Skeletal muscle tissue (tissue), 4 donors: ENCODE data around the gene GNL3. TPM values are rescaled to one million over a fixed set of nuclear protein-coding genes. Genes with fewer than 3 reads are reported as not detected.
"Not testable (repeated sequence)": the region's sequence is repeated elsewhere in the genome, so short reads cannot be mapped to it uniquely, and the experiment has no call there.

ENCODE experiments used
- H3K27ac ChIP-seq: one replicate; pipeline ENCODE4 v1.7.0; 2013; ENCODE audit warnings: mild to moderate bottlenecking, low read depth, low read length, inconsistent platforms
- H3K27me3 ChIP-seq, 3 donors: one replicate each; pipeline ENCODE4 v1.7.0; 2013; ENCODE audit warnings: low read length in 3 of 3; ENCODE audit not compliant: control insufficient read depth in 3 of 3, insufficient read depth in 3 of 3
- H3K36me3 ChIP-seq, 3 donors: one replicate each; pipeline ENCODE4 v1.7.0; 2013; ENCODE audit warnings: low read length in 3 of 3; ENCODE audit not compliant: control insufficient read depth in 3 of 3, insufficient read depth in 3 of 3
- H3K4me1 ChIP-seq, 3 donors: one replicate each; pipeline ENCODE4 v1.7.0; 2013; ENCODE audit warnings: low read length in 3 of 3, mild to moderate bottlenecking in 3 of 3; ENCODE audit not compliant: control insufficient read depth in 3 of 3, insufficient read depth in 3 of 3
- H3K4me3 ChIP-seq, 3 donors: one replicate each; pipeline ENCODE4 v1.7.0; 2013; ENCODE audit warnings: low read length in 3 of 3
- H3K9ac ChIP-seq, 3 donors: one replicate each; pipeline ENCODE4 v1.7.0; 2013; ENCODE audit warnings: low read length in 3 of 3, mild to moderate bottlenecking in 3 of 3, moderate library complexity in 2 of 3, low read depth in 1 of 3
- H3K9me3 ChIP-seq, 3 donors: one replicate each; pipeline ENCODE4 v1.7.0; 2013; ENCODE audit warnings: low read length in 3 of 3; ENCODE audit not compliant: control insufficient read depth in 3 of 3
- total RNA-seq: library from RNA; depleted of rRNA; stranded (reverse); fragments of >200 nt; gene quantifications from one replicate; pipeline ENCODE4 v1.2.3, GENCODE V29; 2014
- donor health status: Osteomylitis.

The GNL3 gene
- total RNA-seq, 1 donor from 2014 or later: 45.4 TPM

- H3K4me1 ChIP-seq: no peaks in the 10 kb centered on the region
- peaks cover 3 to 14% (median 6%) of the 10 kb centered on the region in 3 donors for H3K36me3 ChIP-seq
- H3K27ac ChIP-seq: no peak overlapping the region
- no peak overlapping the region for H3K4me3 ChIP-seq
- no peak overlapping the region for H3K9ac ChIP-seq
- H3K9me3 ChIP-seq: no peaks in the 10 kb centered on the region
- no peaks in the 10 kb centered on the region for H3K27me3 ChIP-seq
Measured at GRCh38 chr3:52714335-52715302, 28.8 kb downstream of the GNL3 start.

GRCh38 chr3:52715714-52716305 lies 30.0 kb downstream of the GNL3 start:
- no peak overlapping the region for H3K9ac ChIP-seq
- no peaks in the 10 kb centered on the region for H3K9me3 ChIP-seq
- H3K27ac ChIP-seq: no peak overlapping the region
- H3K4me3 ChIP-seq: no peak overlapping the region
- peaks cover 2 to 12% (median 3%) of the 10 kb centered on the region in 3 donors for H3K36me3 ChIP-seq
- no peaks in the 10 kb centered on the region for H3K27me3 ChIP-seq
- H3K4me1 ChIP-seq: no peaks in the 10 kb centered on the region

GRCh38 chr3:52719618-52720017 lies 33.8 kb downstream of the GNL3 start:
- Histone ChIP-seq H3K27ac (no peak overlapping the region), H3K27me3 (no peaks in the 10 kb centered on the region), H3K9me3 (no peaks in the 10 kb centered on the region), H3K4me1 (no peaks in the 10 kb centered on the region), H3K9ac (no peak overlapping the region), H3K36me3 (peaks cover 2 to 5% (median 3%) of the 10 kb centered on the region in 3 donors), H3K4me3 (no peak overlapping the region)

GRCh38 chr3:52721002-52721729 lies 35.3 kb downstream of the GNL3 start:
- Histone ChIP-seq H3K27ac (no peak overlapping the region), H3K9ac (no peak overlapping the region), H3K4me3 (no peak overlapping the region), H3K27me3 (no peaks in the 10 kb centered on the region), H3K9me3 (no peaks in the 10 kb centered on the region), H3K36me3 (peaks cover 2 to 5% (median 3%) of the 10 kb centered on the region in 3 donors), H3K4me1 (no peaks in the 10 kb centered on the region)

GRCh38 chr3:52721730-52722008 lies 35.8 kb downstream of the GNL3 start:
- H3K27me3 ChIP-seq: no peaks in the 10 kb centered on the region
- no peaks in the 10 kb centered on the region for H3K4me1 ChIP-seq
- H3K4me3 ChIP-seq: no peak overlapping the region
- no peaks in the 10 kb centered on the region for H3K9me3 ChIP-seq
- no peak overlapping the region for H3K27ac ChIP-seq
- H3K9ac ChIP-seq: no peak overlapping the region
- H3K36me3 ChIP-seq: peaks cover 2 to 5% (median 3%) of the 10 kb centered on the region in 3 donors

GRCh38 chr3:52722491-52722890 lies 36.7 kb downstream of the GNL3 start:
- Histone ChIP-seq H3K4me3 (no peak overlapping the region), H3K27ac (no peak overlapping the region), H3K27me3 (no peaks in the 10 kb centered on the region), H3K36me3 (peaks cover 2 to 5% (median 3%) of the 10 kb centered on the region in 3 donors), H3K9ac (no peak overlapping the region), H3K4me1 (no peaks in the 10 kb centered on the region), H3K9me3 (no peaks in the 10 kb centered on the region)

- Histone ChIP-seq H3K9ac (no peak overlapping the region), H3K9me3 (no peaks in the 10 kb centered on the region), H3K36me3 (peaks cover 2 to 4% (median 3%) of the 10 kb centered on the region in 3 donors), H3K4me3 (no peak overlapping the region), H3K27ac (no peak overlapping the region), H3K27me3 (no peaks in the 10 kb centered on the region), H3K4me1 (no peaks in the 10 kb centered on the region)
Measured at GRCh38 chr3:52723935-52724334, 38.1 kb downstream of the GNL3 start.

GRCh38 chr3:52724511-52724910 lies 38.7 kb downstream of the GNL3 start:
- Histone ChIP-seq H3K36me3 (peaks cover 0 to 3% (median 0%) of the 10 kb centered on the region in 3 donors), H3K9me3 (no peaks in the 10 kb centered on the region), H3K4me3 (no peak overlapping the region), H3K27ac (no peak overlapping the region), H3K9ac (no peak overlapping the region), H3K4me1 (no peaks in the 10 kb centered on the region), H3K27me3 (no peaks in the 10 kb centered on the region)

GRCh38 chr3:52728753-52729152 lies 42.9 kb downstream of the GNL3 start:
- not testable (repeated sequence) for H3K9ac ChIP-seq, H3K27me3 ChIP-seq, H3K9me3 ChIP-seq, H3K4me1 ChIP-seq, H3K4me3 ChIP-seq, H3K27ac ChIP-seq
- peaks cover 9 to 21% (median 12%) of the 10 kb centered on the region in 3 donors for H3K36me3 ChIP-seq

GRCh38 chr3:52730681-52731080 lies 44.8 kb downstream of the GNL3 start:
- Histone ChIP-seq H3K4me1 (no peaks in the 10 kb centered on the region), H3K9me3 (no peaks in the 10 kb centered on the region), H3K36me3 (peaks cover 12 to 25% (median 16%) of the 10 kb centered on the region in 3 donors)

More at GRCh38 chr3:52730681-52731080, 44.8 kb downstream of the GNL3 start:
- Histone ChIP-seq H3K27me3 (no peaks in the 10 kb centered on the region), H3K9ac (no peak overlapping the region), H3K4me3 (no peak overlapping the region), H3K27ac (no peak overlapping the region)
